DND-41 (cell line): ENCODE data around the gene ACIN1.

Experiments
- EZH2 ChIP-seq: IDR thresholded peaks from 3 replicates; pipeline ENCODE4 v1.6.1; 2012; ENCODE audit warnings: borderline replicate concordance, low read depth, mild to moderate bottlenecking, moderate library complexity, low read length, inconsistent platforms; ENCODE audit not compliant: severe bottlenecking
- TF ChIP-seq, protein P1 (sequence below): IDR thresholded peaks from 2 replicates; pipeline ENCODE4 v1.5.1; 2012; ENCODE audit warnings: borderline replicate concordance, low read length, moderate library complexity, mild to moderate bottlenecking; ENCODE audit not compliant: poor library complexity, severe bottlenecking; ENCODE audit errors: extremely low read depth

DNA sequence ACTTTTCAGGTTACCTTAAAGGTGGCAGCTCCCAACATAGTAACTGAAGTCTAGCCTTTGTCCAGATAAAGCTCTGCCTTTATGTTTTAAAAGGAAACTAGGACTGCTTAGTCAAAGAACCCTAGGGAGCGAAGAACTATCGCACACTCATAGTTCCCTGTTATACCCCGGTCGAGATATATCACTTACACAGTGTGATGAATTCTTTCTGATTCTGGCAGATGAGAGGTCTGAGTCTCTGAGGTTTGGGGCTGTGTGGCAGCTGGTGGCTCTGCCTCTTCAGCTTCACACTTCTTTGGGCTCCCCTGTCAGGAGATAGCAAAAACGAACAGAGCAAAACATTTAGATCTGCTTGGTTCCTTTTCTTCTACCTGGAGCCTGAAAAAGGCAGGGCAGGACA, 17.0 kb downstream of the ACIN1 start:
- TF ChIP-seq, protein P1, sequence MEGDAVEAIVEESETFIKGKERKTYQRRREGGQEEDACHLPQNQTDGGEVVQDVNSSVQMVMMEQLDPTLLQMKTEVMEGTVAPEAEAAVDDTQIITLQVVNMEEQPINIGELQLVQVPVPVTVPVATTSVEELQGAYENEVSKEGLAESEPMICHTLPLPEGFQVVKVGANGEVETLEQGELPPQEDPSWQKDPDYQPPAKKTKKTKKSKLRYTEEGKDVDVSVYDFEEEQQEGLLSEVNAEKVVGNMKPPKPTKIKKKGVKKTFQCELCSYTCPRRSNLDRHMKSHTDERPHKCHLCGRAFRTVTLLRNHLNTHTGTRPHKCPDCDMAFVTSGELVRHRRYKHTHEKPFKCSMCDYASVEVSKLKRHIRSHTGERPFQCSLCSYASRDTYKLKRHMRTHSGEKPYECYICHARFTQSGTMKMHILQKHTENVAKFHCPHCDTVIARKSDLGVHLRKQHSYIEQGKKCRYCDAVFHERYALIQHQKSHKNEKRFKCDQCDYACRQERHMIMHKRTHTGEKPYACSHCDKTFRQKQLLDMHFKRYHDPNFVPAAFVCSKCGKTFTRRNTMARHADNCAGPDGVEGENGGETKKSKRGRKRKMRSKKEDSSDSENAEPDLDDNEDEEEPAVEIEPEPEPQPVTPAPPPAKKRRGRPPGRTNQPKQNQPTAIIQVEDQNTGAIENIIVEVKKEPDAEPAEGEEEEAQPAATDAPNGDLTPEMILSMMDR, result no peak
- TF ChIP-seq EZH2, result no peak
